Osteoblast (primary cell): Measurements from ENCODE around the gene PLA2G4E. TPM values are rescaled to one million over a fixed set of nuclear protein-coding genes. Genes with fewer than 3 reads are reported as not detected.
A peak's percentile ranks its signal among the peaks of the same experiment; 100 is the strongest.

ENCODE experiments used
- DNase-seq: peaks from one replicate; pipeline ENCODE4 v3.0.0; 2011; ENCODE audit warnings: low spot score, mixed read lengths; ENCODE audit not compliant: insufficient read length; ENCODE audit errors: missing footprints
- H2AFZ ChIP-seq: 2 replicates; pipeline ENCODE4 v1.6.0; 2011; ENCODE audit warnings: mild to moderate bottlenecking, low read length
- H3K27ac ChIP-seq: 2 replicates; pipeline ENCODE4 v1.5.1; 2011; ENCODE audit warnings: mild to moderate bottlenecking, low read depth, low read length, moderate library complexity
- H3K27me3 ChIP-seq: 2 replicates; pipeline ENCODE4 v1.6.0; 2012; ENCODE audit warnings: mild to moderate bottlenecking, control low read depth, inconsistent platforms, low read length, moderate library complexity; ENCODE audit not compliant: insufficient read depth
- H3K36me3 ChIP-seq: 2 replicates; pipeline ENCODE4 v1.5.1; 2011; ENCODE audit warnings: mild to moderate bottlenecking, low read length, control low read depth, moderate library complexity; ENCODE audit not compliant: insufficient read depth
- H3K4me1 ChIP-seq: 2 replicates; pipeline ENCODE4 v1.5.1; 2011; ENCODE audit warnings: mild to moderate bottlenecking, low read length, control low read depth, moderate library complexity; ENCODE audit not compliant: insufficient read depth
- H3K4me2 ChIP-seq: 2 replicates; pipeline ENCODE4 v1.6.0; 2011; ENCODE audit warnings: mild to moderate bottlenecking, low read length; ENCODE audit not compliant: insufficient read depth
- H3K4me3 ChIP-seq: fragments of 200-600 bp; sonication (generic); 3 replicates; pipeline ENCODE4 v1.5.1; 2012; ENCODE audit warnings: mild to moderate bottlenecking, low read length, inconsistent platforms; ENCODE audit not compliant: insufficient read depth
- H3K79me2 ChIP-seq: 2 replicates; pipeline ENCODE4 v1.6.0; 2012; ENCODE audit warnings: mild to moderate bottlenecking, low read length, control low read depth, inconsistent platforms; ENCODE audit not compliant: insufficient read depth
- H3K9me3 ChIP-seq: 2 replicates; pipeline ENCODE4 v1.5.1; 2011; ENCODE audit warnings: low read depth, low read length, control low read depth
- H4K20me1 ChIP-seq: 2 replicates; pipeline ENCODE4 v1.6.0; 2012; ENCODE audit warnings: mild to moderate bottlenecking, low read length, control low read depth; ENCODE audit not compliant: insufficient read depth
- total RNA-seq: library from RNA; depleted of rRNA; stranded (reverse); fragments of >200 nt; gene quantifications from 2 replicates; pipeline ENCODE4 v1.2.3, GENCODE V29; 2012
- TF ChIP-seq, protein P1 (sequence below): IDR thresholded peaks from 2 replicates; pipeline ENCODE4 v1.5.1; 2011; ENCODE audit warnings: mild to moderate bottlenecking, low read depth, low read length, moderate library complexity; ENCODE audit errors: extremely low read depth

Gene PLA2G4E
- total RNA-seq, 1 donor = not detected

DNA sequence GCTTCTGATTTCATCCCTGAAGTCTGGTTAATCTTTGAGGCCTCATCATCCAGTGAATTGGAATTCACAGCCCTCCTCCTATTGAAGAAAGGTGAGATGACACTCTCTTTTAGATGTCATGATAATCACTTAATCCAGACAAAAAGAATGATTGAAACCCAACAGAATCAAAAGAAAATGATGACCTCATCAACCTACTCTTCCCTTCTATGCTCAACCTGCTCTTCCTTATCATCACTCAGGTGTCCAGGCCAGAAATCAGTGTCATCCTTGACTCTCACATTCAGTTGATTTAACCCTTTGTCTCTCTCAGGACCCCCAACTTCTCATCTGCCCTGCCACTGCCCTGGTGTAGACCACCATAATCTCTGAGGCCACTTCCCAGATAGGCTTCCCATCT, 11.8 kb downstream of the PLA2G4E start:
- Histone ChIP-seq H3K27me3 (peaks cover 31% of the 10 kb centered on the region), H3K9me3 (no peaks in the 10 kb centered on the region), H4K20me1 (no peaks in the 10 kb centered on the region), H3K36me3 (no peaks in the 10 kb centered on the region), H3K4me2 (no peak overlapping the region), H3K4me1 (peaks cover 3% of the 10 kb centered on the region), H3K4me3 (no peak overlapping the region), H3K79me2 (no peaks in the 10 kb centered on the region), H3K27ac (no peak overlapping the region), H2AFZ (no peak overlapping the region)
- no peak for DNase-seq
- TF ChIP-seq, protein P1, sequence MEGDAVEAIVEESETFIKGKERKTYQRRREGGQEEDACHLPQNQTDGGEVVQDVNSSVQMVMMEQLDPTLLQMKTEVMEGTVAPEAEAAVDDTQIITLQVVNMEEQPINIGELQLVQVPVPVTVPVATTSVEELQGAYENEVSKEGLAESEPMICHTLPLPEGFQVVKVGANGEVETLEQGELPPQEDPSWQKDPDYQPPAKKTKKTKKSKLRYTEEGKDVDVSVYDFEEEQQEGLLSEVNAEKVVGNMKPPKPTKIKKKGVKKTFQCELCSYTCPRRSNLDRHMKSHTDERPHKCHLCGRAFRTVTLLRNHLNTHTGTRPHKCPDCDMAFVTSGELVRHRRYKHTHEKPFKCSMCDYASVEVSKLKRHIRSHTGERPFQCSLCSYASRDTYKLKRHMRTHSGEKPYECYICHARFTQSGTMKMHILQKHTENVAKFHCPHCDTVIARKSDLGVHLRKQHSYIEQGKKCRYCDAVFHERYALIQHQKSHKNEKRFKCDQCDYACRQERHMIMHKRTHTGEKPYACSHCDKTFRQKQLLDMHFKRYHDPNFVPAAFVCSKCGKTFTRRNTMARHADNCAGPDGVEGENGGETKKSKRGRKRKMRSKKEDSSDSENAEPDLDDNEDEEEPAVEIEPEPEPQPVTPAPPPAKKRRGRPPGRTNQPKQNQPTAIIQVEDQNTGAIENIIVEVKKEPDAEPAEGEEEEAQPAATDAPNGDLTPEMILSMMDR = no peak

- H3K4me2 ChIP-seq = no peak overlapping the region
- H3K27ac ChIP-seq = no peak overlapping the region
- no peaks in the 10 kb centered on the region for H3K79me2 ChIP-seq
- H3K36me3 ChIP-seq = no peaks in the 10 kb centered on the region
- H3K4me3 ChIP-seq = no peak overlapping the region
- H3K9me3 ChIP-seq = no peaks in the 10 kb centered on the region
- no peak overlapping the region for H2AFZ ChIP-seq
- no peaks in the 10 kb centered on the region for H4K20me1 ChIP-seq
- TF ChIP-seq, protein P1 = no peak
- DNase-seq = peak; percentile 58
- peaks cover 44% of the 10 kb centered on the region for H3K27me3 ChIP-seq
- H3K4me1 ChIP-seq = peaks cover 3% of the 10 kb centered on the region
These were observed 13.5 kb downstream of the PLA2G4E start for GRCh38 chr15:42007386-42007785.

DNA sequence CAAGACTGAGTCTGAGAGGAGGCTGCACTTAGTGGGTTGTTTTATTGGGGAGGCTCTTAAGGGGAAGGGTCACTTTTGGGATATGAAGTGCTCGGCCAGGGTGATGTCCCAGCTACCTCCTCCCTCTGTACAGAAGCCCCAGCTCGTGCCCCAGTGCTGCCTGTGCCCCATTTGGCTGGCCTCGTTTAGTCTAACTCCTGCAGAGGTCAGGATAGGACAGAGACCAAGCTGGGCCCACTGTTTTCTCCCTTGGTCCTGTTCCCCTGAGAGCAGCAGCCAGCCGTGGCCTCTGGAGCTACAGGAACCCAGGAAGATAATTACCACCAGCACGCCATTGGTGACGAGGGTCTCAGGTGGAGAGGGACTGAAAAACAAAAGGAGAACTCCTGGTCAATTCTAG, 18.5 kb downstream of the PLA2G4E start:
- Histone ChIP-seq H3K4me2 (no peak overlapping the region), H3K27me3 (peaks cover 48% of the 10 kb centered on the region), H3K4me3 (no peak overlapping the region), H3K36me3 (no peaks in the 10 kb centered on the region), H2AFZ (no peak overlapping the region), H3K27ac (no peak overlapping the region), H4K20me1 (no peaks in the 10 kb centered on the region), H3K4me1 (no peaks in the 10 kb centered on the region), H3K9me3 (no peaks in the 10 kb centered on the region), H3K79me2 (no peaks in the 10 kb centered on the region)
- TF ChIP-seq, protein P1 = no peak
- peak; percentile 22 for DNase-seq

DNA sequence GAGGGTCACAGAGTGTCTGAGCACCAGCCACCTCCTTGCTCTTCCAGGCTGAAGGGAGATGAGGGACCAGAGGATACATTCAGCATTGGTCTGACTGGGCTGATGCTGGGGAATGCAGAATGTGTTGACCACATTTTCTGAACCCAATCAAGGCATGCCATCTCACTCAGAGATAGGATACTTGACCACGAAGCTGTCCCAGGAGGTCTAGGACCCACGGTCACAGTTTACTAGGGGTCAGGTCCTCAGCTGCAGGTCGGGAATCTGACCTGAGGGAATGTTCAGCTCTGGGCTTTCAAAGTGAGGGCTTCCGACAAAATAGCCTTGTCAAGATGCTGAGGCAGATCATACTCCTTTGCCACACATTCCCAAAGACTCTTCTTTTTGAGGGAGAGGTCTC, 19.6 kb downstream of the PLA2G4E start:
- no peak overlapping the region for H3K27ac ChIP-seq
- H3K9me3 ChIP-seq = no peaks in the 10 kb centered on the region
- H3K27me3 ChIP-seq = peaks cover 38% of the 10 kb centered on the region
- H2AFZ ChIP-seq = no peak overlapping the region
- no peak for DNase-seq
- H3K4me2 ChIP-seq = no peak overlapping the region
- no peak overlapping the region for H3K4me3 ChIP-seq
- H3K79me2 ChIP-seq = no peaks in the 10 kb centered on the region
- TF ChIP-seq, protein P1 = no peak
- no peaks in the 10 kb centered on the region for H4K20me1 ChIP-seq
- H3K36me3 ChIP-seq = no peaks in the 10 kb centered on the region
- no peaks in the 10 kb centered on the region for H3K4me1 ChIP-seq
